ENCODE measurements around the gene F12.

DNA sequence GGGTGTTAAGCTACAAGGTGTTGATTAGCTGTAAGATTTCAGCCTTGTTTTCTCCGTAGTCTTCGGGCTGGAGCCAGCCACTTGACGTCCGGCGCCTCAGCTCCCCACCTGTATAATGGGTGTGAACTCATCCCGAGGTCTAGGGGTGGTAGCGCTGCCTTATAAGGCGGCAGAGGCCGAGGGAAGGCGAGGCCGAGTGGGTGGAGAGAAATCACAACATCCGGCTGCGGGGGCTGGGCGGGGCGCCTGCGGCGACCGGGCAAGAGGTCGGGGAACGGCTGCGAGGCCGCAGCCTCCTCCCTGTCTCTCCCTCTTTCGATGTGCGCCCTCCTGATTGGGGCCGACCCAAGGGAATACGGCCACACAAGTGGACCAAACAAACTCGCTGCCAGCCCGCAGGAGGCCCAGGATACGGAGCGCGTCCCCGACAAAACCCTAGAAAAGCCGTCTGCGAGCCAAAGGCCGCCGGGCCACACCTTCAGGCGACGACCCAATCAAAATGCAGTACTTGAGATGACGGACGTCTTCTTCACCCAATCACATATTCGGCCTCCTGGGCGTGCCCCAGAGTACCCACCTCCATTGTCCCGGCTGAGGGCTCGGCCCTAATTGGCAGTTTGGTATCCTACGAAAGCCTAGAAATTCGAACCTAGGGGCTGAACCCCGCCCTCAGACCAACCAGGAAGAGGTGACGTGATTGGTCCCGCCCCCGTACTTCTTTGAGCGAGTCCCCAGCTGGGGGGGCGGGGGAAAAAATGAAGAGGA, 16.6 kb upstream of the F12 start:
- TF ChIP-seq POU5F1 (IDR thresholded peaks at IDR 0.05; ENCODE audit: low read depth, low read length) (no peak), TAF7 (optimal IDR thresholded peaks at IDR 0.05; ENCODE audit: borderline replicate concordance, low read depth, low read length) (peak; percentile 37)
